Neural cell (in vitro differentiated cells): ENCODE data around the gene PARP8.

Experiments
- CTCF ChIP-seq: fragments of 450-650 bp; IDR thresholded peaks from 2 replicates; pipeline ENCODE4 v1.5.1; 2014; ENCODE audit warnings: antibody characterized with exemption, mild to moderate bottlenecking, moderate library complexity; ENCODE audit not compliant: poor library complexity, severe bottlenecking
- EP300 ChIP-seq: fragments of 450-650 bp; conservative IDR thresholded peaks from 2 replicates; pipeline ENCODE4 v1.6.1; 2014; ENCODE audit warnings: antibody characterized with exemption, mild to moderate bottlenecking, moderate library complexity; ENCODE audit not compliant: poor library complexity, severe bottlenecking
- EZH2 ChIP-seq: fragments of 200-600, 300-800 bp; shearing (Covaris generic), sonication (generic); IDR thresholded peaks from 2 replicates; pipeline ENCODE4 v1.6.1; 2014; ENCODE audit warnings: antibody characterized with exemption, low read length, borderline replicate concordance, mild to moderate bottlenecking; ENCODE audit not compliant: insufficient read depth, poor library complexity, severe bottlenecking
- POLR2AphosphoS5 ChIP-seq: IDR thresholded peaks from 2 replicates; pipeline ENCODE4 v1.6.1; 2012
- RAD21 ChIP-seq: fragments of 450-650 bp; conservative IDR thresholded peaks from 2 replicates; pipeline ENCODE4 v1.6.1; 2014; ENCODE audit warnings: antibody characterized with exemption, mild to moderate bottlenecking, moderate library complexity
- REST ChIP-seq: IDR thresholded peaks from 2 replicates; pipeline ENCODE4 v1.6.1; 2012; ENCODE audit warnings: borderline replicate concordance
- SMC3 ChIP-seq: fragments of 450-650 bp; conservative IDR thresholded peaks from 2 replicates; pipeline ENCODE4 v1.6.1; 2014; ENCODE audit warnings: antibody characterized with exemption, mild to moderate bottlenecking, moderate library complexity; ENCODE audit not compliant: poor library complexity
- TAF1 ChIP-seq: IDR thresholded peaks from 2 replicates; pipeline ENCODE4 v1.6.1; 2012; ENCODE audit warnings: low read depth

GRCh38 chr5:50824109-50824508 lies 157.7 kb downstream of the PARP8 start:
- no peak for TF ChIP-seq CTCF
- TF ChIP-seq POLR2AphosphoS5 = no peak
- TF ChIP-seq TAF1 = no peak
- no peak for TF ChIP-seq REST
- no peak for TF ChIP-seq EZH2
- no peak for TF ChIP-seq EP300
- TF ChIP-seq SMC3 = no peak
- no peak for TF ChIP-seq RAD21
